ENCODE measurements around the gene GTF3C5.
"Not testable (repeated sequence)": the region's sequence is repeated elsewhere in the genome, so short reads cannot be mapped to it uniquely, and the experiment has no call there.

The GTF3C5 gene

DNA sequence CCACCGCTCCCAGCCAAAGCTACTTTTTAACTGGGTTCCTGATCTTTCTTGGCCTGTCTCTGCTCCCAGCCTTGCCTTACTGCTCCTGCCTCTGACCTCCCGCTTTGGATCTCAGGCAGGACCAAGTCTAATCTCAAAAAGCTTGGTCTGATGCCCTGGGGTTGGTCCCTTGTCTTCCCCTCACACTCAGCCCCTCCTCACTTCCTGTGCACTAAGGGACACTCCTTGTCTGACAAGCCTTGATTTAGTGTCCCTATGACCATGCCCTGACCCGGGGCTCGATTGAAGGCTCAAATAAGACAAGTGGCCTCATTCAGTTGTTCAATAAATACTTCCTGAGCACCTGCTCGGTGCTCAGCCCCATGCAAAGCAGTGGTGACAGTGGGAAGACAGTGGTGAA, 3.7 kb upstream of the GTF3C5 start:
- no peak for DNase-seq (ENCODE audit: extremely low read depth in 1 of 2, low read depth in 1 of 2)

GRCh38 chr9:133028221-133028620, 2.6 kb upstream of the GTF3C5 start:
- DNase-seq (ENCODE audit: extremely low read depth in 1 of 2, low read depth in 1 of 2): no peak

DNA sequence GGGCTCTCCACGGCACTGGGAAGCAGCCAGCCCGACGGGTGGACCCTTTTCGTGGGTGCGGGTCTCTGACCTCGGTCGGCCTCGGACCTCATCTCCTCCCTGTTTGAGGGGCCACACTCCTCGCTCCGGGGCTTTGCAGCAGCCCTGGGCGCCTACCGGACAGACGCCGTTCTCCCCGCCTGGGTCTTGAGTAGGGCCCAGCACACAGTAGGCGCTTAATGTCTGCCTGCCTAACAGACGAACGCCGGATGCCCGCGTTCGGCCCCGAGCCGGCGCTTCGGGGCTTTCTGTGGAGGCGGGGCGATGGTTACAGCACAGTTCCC, 842 bp upstream of the GTF3C5 start:
- DNase-seq (ENCODE audit: extremely low read depth in 1 of 2, low read depth in 1 of 2): no peak

- DNase-seq (ENCODE audit: extremely low read depth in 1 of 2, low read depth in 1 of 2): no peak
Measured at GRCh38 chr9:133031130-133031422, 279 bp downstream of the GTF3C5 start.

GRCh38 chr9:133031496-133031911, 707 bp downstream of the GTF3C5 start:
- DNase-seq (ENCODE audit: extremely low read depth in 1 of 2, low read depth in 1 of 2): no peak

GRCh38 chr9:133032171-133032570, 1.4 kb downstream of the GTF3C5 start:
- no peak for DNase-seq (ENCODE audit: extremely low read depth in 1 of 2, low read depth in 1 of 2)

DNA sequence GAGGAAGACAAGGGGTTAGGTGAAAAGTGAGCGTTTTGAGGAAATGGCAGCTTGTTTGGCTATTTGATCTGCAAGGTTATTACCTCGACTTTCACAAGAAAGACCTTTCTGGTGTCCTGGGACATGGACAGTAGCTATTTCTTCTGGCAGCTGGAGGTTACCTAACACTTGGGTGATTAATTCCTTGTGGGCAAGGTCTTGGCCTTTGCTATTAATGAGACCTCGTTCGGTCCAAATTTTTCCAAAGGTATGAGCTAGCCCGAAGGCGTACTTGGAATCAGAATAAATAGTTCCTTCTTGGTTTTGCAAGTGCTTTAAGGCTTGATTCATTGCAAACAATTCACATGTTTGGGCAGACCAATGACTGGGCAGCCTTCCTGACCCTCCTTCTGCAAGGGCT, 4.9 kb downstream of the GTF3C5 start:
- no peak for DNase-seq (ENCODE audit: extremely low read depth in 1 of 2, low read depth in 1 of 2)

GRCh38 chr9:133037775-133038515, 7.1 kb downstream of the GTF3C5 start:
- no peak for DNase-seq (ENCODE audit: extremely low read depth in 1 of 2, low read depth in 1 of 2)

DNA sequence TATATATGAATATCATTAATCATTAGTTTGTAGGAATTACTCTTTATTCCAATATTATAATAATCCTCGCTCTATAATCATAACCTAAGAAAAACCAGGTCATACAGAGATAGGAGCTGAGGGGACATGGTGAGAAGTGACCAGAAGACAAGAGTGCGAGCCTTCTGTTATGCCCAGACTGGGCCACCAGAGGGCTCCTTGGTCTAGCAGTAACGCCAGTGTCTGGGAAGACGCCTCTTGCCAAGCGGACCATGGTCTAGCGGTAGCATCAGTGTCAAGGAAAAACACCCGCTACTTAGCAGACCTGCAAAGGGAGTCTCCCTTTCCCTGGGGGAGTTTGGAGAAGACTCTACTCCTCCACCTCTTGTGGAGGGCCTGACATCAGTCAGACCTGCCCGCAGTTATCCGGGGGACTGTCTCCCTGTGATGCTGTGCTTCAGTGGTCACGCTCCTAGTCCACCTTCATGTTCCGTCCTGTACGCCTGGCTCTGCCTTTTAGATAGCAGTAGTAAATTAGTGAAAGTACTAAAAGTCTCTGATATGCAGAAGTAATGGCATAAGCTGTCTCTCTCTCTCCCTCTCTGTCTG, 10.2 kb downstream of the GTF3C5 start:
- not testable (repeated sequence) for DNase-seq (ENCODE audit: extremely low read depth in 1 of 2, low read depth in 1 of 2)

GRCh38 chr9:133041958-133042357, 11.2 kb downstream of the GTF3C5 start:
- no peak for DNase-seq (ENCODE audit: extremely low read depth in 1 of 2, low read depth in 1 of 2)

DNA sequence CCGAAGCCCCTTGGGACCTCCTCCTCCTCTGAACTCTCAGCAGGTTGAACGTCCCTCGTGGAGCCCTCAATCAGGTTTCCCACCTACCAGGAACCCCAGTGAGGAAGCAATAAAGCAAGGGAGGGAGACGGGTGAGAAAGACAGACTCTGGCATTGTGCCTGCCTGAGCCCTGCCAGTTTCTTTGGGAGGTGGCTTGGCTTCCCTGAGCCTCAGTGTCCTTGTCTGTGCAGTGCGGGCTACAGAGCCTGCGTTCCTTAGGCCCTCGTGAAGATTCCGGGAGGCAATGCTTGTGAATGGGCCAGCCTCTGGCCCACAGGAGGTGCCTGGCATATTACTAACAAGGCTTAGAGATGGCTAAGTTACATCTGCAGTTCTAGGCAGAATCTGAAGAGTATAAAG, 11.9 kb downstream of the GTF3C5 start:
- DNase-seq (ENCODE audit: extremely low read depth in 1 of 2, low read depth in 1 of 2): no peak

- no peak for DNase-seq (ENCODE audit: extremely low read depth in 1 of 2, low read depth in 1 of 2)
Measured at GRCh38 chr9:133043449-133044035, 12.7 kb downstream of the GTF3C5 start.

- no peak for DNase-seq (ENCODE audit: extremely low read depth in 1 of 2, low read depth in 1 of 2)
Measured at GRCh38 chr9:133044125-133044524, 13.3 kb downstream of the GTF3C5 start.

DNA sequence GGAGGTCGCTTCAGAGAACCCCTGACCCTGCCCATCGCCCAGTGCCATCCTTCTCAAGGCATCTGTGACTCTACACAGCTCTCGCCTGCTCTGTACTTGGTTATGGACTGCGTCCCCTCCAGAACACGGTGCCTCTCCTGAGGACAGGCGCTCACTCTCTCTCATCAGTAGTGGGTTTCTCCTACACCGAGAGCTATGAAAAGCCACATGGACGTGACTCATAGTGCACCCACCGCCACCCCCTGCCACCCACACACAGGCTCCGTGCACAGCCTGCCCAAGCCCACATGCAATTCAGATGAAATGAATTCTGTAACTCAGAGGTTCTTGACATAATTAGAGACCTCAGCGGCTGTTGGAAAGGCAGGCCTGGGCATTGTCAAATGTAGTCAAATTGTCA, 13.9 kb downstream of the GTF3C5 start:
- no peak for DNase-seq (ENCODE audit: extremely low read depth in 1 of 2, low read depth in 1 of 2)

DNA sequence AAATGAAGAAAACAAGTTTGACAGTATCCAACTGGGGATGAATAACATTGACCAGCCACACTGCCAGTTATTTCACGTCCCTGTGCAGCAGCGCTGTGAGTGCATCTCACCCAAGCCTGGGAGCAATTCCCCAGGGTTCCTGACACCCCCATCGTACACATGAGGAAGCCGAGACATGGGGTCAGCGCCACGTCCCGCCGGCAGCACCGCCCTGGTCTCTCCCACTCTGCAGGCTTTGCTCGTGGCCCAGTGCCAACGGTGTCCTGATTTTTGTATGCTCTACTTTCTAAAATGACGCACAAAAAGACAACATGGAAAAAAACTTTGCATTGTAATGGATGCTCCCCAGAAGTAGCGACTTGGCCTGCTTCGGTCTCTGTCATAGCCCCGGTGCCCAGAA, 14.3 kb downstream of the GTF3C5 start:
- DNase-seq (ENCODE audit: extremely low read depth in 1 of 2, low read depth in 1 of 2): no peak

DNA sequence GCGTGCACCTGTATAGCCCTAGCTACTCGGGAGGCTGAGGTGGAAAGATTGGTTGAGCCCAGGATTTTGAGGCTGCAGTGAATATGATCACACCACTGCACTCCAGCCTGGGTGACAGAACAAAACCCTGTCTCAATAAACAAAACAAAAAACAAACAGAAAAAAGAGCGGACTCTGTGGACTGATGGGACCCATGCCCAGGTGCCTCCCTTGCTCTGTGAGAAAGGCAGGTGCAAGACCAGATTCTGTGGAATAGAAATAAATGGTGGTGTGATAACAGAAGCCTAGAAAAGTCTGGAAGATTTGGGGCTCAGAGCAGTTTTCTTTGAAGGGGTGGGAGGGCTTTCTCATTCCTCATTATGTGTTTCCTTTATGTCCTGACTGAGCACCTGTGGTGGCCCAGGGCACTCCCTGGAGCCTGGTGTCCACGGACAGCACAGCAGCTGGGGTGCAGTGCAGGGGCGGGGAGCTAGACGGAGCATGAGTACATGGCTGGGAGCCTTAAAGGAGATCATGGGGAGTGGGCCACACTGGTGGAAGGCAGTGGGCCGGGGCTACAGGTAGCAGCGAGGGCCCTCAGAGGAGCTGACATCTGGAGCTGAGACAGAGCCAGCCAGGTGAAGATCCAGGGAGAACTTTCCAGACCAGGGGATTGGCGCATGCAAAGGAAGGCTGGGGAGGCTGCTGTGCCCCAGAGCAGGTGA, 15.6 kb downstream of the GTF3C5 start:
- DNase-seq (ENCODE audit: extremely low read depth in 1 of 2, low read depth in 1 of 2): no peak

DNA sequence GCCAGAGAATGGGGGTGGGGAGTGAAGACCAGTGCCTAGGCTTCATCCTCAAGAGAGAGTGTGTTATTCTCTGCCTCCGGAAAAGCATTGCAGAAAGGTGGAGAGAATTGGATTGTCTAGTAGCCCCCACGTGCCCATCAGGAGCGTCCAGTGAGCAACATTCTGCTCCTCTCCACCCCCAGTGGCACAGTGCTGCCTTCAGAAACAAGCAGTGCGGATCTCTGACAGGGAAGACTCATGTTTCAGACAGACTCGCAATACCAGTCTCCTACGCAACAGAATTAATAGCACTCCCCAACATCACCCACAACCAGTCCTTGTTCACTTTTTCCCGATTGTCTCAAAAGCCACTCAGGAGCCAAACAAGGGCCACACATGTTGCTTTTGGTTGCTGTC, 16.1 kb downstream of the GTF3C5 start:
- no peak for DNase-seq (ENCODE audit: extremely low read depth in 1 of 2, low read depth in 1 of 2)

GRCh38 chr9:133048595-133048994, 17.8 kb downstream of the GTF3C5 start:
- no peak for DNase-seq (ENCODE audit: extremely low read depth in 1 of 2, low read depth in 1 of 2)

DNA sequence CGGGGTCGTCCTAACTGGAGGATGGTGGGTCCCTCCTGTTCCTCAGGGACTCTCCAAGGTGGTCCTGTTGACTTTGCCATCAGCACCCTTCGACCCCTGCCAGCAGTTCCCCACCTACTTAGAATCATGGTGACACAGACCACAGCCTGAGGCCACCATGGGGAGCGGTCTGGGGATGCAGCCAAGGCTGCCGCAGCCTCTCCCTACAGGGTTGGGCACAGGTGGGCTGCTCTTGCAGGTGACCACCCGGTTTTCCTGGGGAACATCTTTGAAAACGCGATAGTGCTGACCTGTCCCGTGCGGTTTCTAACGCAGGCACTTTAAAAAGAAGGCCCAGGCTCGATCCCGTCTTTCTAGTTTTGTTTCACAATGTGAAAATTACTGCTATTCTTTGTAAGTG, 18.2 kb downstream of the GTF3C5 start:
- no peak for DNase-seq (ENCODE audit: extremely low read depth in 1 of 2, low read depth in 1 of 2)

GRCh38 chr9:133050142-133050541, 19.3 kb downstream of the GTF3C5 start:
- no peak for DNase-seq (ENCODE audit: extremely low read depth in 1 of 2, low read depth in 1 of 2)

DNA sequence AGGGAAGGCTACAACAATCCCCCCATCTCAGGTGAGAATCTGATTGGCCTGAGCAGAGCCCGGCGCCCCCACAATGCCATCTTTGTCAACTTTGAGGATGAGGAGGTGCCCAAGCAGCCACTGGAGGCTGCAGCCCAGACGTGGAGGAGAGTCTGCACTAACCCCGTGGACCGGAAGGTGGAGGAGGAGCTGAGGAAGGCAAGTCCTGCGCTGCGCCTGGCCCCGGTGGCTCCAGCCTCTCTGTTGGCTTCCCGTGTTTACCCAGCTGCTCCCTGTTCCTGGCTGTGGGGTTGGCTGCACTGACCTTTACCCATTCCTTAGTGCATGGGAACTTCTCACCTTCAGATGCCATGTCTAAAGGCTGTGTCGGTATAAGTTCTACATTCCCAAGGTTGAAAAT, 20.0 kb downstream of the GTF3C5 start:
- DNase-seq (ENCODE audit: extremely low read depth in 1 of 2, low read depth in 1 of 2): no peak

DNA sequence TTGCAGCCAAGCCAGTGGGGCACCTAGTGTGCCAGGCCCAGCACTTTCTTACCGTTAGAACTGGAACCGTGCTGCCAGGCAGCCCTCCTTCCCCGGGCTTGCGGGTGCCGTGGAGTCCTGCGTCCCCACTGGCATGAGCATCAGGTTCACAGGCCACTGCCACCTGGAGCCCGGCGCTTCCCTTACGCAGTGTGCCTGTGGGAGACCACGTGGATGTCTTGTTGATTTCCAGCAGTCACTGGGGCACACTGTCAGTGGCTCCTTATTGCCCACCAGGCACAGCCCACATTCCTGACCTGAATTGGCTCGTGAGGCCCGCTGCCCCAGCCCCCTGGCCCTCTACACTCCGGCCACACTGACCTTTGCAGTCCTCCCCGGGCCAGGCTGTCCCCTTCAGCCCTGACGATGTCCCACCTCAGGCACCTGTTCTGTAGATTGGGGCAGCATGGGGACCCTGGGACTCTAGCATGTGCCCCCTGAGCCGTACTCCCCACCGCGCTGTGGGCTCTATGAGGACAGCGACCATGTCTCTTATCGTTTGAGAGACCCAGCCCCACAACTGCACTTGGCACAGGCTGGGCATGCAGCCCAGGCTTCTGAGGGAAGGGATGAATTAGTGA, 20.6 kb downstream of the GTF3C5 start:
- no peak for DNase-seq (ENCODE audit: extremely low read depth in 1 of 2, low read depth in 1 of 2)
